ENCODE measurements around the gene CIZ1. TPM values are rescaled to one million over a fixed set of nuclear protein-coding genes. Genes with fewer than 3 reads are reported as not detected.

CIZ1 gene
- total RNA-seq, 1 donor from 2014 or later, result 101 TPM

DNA sequence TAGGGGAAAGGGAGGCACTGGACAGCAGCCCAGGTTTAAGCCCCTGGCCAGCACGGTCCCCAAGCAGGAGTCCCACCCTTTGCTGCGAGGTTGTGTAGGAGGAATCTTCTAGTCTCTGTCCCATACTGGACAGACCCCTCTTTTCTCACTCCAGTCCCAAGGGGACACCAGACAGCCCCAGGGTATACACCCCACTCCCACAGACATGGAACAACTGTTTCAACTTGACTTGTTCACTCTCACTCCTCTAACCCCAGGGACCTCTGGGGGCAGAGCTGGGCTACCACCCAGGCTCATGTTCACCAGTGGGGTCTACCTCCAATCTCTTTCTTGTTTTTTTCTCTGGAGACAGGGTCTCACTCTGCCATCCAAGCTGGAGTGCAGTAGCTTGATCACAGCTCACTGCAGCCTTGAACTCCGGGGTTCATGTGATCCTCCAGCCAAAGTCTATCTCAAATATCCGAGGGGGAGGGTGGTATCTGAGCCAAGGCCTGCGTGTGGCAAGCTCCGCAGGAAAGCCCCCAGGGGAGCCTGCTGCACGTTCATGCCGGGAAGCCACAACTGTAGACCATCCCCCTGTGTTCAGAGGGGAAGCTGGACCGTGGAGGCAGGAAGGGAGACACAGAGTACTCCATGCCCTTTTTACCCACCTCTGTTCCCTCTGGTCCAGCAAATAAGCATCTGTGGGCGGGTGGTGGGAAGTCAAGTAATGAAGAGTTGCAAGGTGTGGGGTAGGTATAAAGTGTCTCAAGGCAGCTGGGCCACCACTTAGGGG lies 65.6 kb downstream of the CIZ1 start:
- TF ChIP-seq POLR2A (IDR thresholded peaks at IDR 0.05), result no peak
- TF ChIP-seq, protein P1, sequence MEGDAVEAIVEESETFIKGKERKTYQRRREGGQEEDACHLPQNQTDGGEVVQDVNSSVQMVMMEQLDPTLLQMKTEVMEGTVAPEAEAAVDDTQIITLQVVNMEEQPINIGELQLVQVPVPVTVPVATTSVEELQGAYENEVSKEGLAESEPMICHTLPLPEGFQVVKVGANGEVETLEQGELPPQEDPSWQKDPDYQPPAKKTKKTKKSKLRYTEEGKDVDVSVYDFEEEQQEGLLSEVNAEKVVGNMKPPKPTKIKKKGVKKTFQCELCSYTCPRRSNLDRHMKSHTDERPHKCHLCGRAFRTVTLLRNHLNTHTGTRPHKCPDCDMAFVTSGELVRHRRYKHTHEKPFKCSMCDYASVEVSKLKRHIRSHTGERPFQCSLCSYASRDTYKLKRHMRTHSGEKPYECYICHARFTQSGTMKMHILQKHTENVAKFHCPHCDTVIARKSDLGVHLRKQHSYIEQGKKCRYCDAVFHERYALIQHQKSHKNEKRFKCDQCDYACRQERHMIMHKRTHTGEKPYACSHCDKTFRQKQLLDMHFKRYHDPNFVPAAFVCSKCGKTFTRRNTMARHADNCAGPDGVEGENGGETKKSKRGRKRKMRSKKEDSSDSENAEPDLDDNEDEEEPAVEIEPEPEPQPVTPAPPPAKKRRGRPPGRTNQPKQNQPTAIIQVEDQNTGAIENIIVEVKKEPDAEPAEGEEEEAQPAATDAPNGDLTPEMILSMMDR (IDR thresholded peaks at IDR 0.05), result no peak
- TF ChIP-seq POLR2AphosphoS5 (IDR thresholded peaks at IDR 0.05; ENCODE audit: insufficient read depth in 1 of 2, low read depth in 1 of 2), result no peak
- H3K9me3 ChIP-seq, result no peaks in the 10 kb centered on the region
- no peaks in the 10 kb centered on the region for H3K27me3 ChIP-seq
- H3K36me3 ChIP-seq, result peaks cover 0 to 32% of the 10 kb centered on the region in 2 donors
- intact Hi-C loops (cut with DNase I), result no loop called here
- H3K4me1 ChIP-seq, result peaks cover 36% of the 10 kb centered on the region
- no peak overlapping the region for H3K4me3 ChIP-seq
- no peak overlapping the region for H3K27ac ChIP-seq
- DNase-seq (ENCODE audit: extremely low spot score in 2 of 2), result no peak

- TF ChIP-seq POLR2A (IDR thresholded peaks at IDR 0.05) (no peak), POLR2AphosphoS5 (IDR thresholded peaks at IDR 0.05; ENCODE audit: insufficient read depth in 1 of 2, low read depth in 1 of 2) (no peak)
- TF ChIP-seq, protein P1 (IDR thresholded peaks at IDR 0.05), result no peak
- H3K27ac ChIP-seq, result no peak overlapping the region
- intact Hi-C loops (cut with DNase I), result no loop called here
- peaks cover 36% of the 10 kb centered on the region for H3K4me1 ChIP-seq
- H3K27me3 ChIP-seq, result no peaks in the 10 kb centered on the region
- DNase-seq (ENCODE audit: extremely low spot score in 2 of 2), result no peak
- H3K4me3 ChIP-seq, result no peak overlapping the region
- no peaks in the 10 kb centered on the region for H3K9me3 ChIP-seq
- peaks cover 0 to 33% of the 10 kb centered on the region in 2 donors for H3K36me3 ChIP-seq
Observed at GRCh38 chr9:128124873-128125579, 66.3 kb downstream of the CIZ1 start.

DNA sequence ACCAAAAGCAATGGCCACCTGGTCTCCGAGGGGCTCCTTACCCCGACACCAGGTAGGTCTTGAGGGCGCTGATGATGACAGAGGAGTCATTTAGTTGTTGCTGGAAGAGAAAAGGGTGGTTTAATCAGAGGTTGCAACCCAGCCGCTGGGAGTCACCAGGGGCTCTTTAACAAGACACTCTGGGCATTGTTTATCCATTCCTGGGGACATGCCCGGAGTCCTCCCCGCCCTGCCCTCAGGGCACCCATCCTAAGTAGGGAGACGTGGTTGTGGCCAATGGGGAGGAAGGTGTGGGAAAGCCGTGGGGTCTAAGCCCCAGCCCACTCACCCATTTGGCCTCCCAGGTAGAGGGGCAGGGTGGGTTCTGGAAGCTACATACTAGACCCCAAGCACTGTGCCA lies 66.9 kb downstream of the CIZ1 start:
- H3K4me1 ChIP-seq, result peaks cover 34% of the 10 kb centered on the region
- no peak for TF ChIP-seq POLR2AphosphoS5 (IDR thresholded peaks at IDR 0.05; ENCODE audit: insufficient read depth in 1 of 2, low read depth in 1 of 2)
- TF ChIP-seq, protein P1 (IDR thresholded peaks at IDR 0.05), result no peak
- TF ChIP-seq POLR2A (IDR thresholded peaks at IDR 0.05), result no peak
- H3K27ac ChIP-seq, result no peak overlapping the region
- DNase-seq (ENCODE audit: extremely low spot score in 2 of 2), result no peak
- H3K36me3 ChIP-seq, result peaks cover 0 to 33% of the 10 kb centered on the region in 2 donors
- intact Hi-C loops (cut with DNase I), result no loop called here
- H3K4me3 ChIP-seq, result no peak overlapping the region
- no peaks in the 10 kb centered on the region for H3K27me3 ChIP-seq
- no peaks in the 10 kb centered on the region for H3K9me3 ChIP-seq

- intact Hi-C loops (cut with DNase I), result no loop called here
- H3K36me3 ChIP-seq, result peaks cover 0 to 33% of the 10 kb centered on the region in 2 donors
Observed at GRCh38 chr9:128123451-128124080, 67.8 kb downstream of the CIZ1 start.

DNA sequence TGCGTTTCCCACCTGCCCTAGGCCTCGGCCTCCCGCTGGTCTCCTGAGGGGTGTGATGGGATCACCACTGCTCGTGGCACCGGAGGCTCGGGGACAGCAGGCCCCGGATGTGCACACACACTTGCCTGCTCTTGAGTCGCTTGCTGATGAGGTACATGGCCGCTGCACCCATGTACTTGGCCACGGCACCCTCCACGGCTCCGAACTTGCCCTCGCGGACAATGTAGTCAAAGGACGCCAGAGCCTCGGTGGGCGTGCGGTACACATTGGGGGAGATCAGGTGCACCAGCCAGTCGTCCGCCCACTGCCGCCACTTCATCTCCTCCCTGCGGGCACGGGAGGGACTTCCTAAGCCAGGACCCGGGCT lies 68.6 kb downstream of the CIZ1 start:
- H3K36me3 ChIP-seq, result peaks cover 0 to 33% of the 10 kb centered on the region in 2 donors
- TF ChIP-seq POLR2A (IDR thresholded peaks at IDR 0.05) (no peak), POLR2AphosphoS5 (IDR thresholded peaks at IDR 0.05; ENCODE audit: insufficient read depth in 1 of 2, low read depth in 1 of 2) (no peak)
- TF ChIP-seq, protein P1 (IDR thresholded peaks at IDR 0.05), result no peak
- no peak overlapping the region for H3K4me3 ChIP-seq
- H3K27ac ChIP-seq, result no peak overlapping the region
- no peaks in the 10 kb centered on the region for H3K9me3 ChIP-seq
- H3K4me1 ChIP-seq, result peaks cover 29% of the 10 kb centered on the region
- intact Hi-C loops (cut with DNase I), result no loop called here
- no peak for DNase-seq (ENCODE audit: extremely low spot score in 2 of 2)
- H3K27me3 ChIP-seq, result no peaks in the 10 kb centered on the region

More at GRCh38 chr9:128123451-128124080, 67.8 kb downstream of the CIZ1 start:
- no peak overlapping the region for H3K4me3 ChIP-seq
- no peak for DNase-seq (ENCODE audit: extremely low spot score in 2 of 2)
- no peak for TF ChIP-seq POLR2AphosphoS5 (IDR thresholded peaks at IDR 0.05; ENCODE audit: insufficient read depth in 1 of 2, low read depth in 1 of 2)
- H3K27ac ChIP-seq, result no peak overlapping the region
- H3K9me3 ChIP-seq, result no peaks in the 10 kb centered on the region
- H3K4me1 ChIP-seq, result peaks cover 26% of the 10 kb centered on the region
- H3K27me3 ChIP-seq, result no peaks in the 10 kb centered on the region

Measured in vagina (tissue), 2 donors.